HUDEP-2 (cell line): Measurements from ENCODE around the gene PPP1R37.

Experiments used
- DNase-seq, 76 experiments: peaks; one replicate each; lab custom pipeline; 2025; ENCODE audit not compliant: unreplicated experiment in 76 of 76; lab: John Stamatoyannopoulos, UW

Gene PPP1R37

GRCh38 chr19:45130888-45131615 lies 38.1 kb downstream of the PPP1R37 start:
- DNase-seq, result peak in 7 of 76 experiments; percentile 7 to 30 (median 16)

- no peak for DNase-seq
Measured at GRCh38 chr19:45133661-45134060, 40.7 kb downstream of the PPP1R37 start.

DNA sequence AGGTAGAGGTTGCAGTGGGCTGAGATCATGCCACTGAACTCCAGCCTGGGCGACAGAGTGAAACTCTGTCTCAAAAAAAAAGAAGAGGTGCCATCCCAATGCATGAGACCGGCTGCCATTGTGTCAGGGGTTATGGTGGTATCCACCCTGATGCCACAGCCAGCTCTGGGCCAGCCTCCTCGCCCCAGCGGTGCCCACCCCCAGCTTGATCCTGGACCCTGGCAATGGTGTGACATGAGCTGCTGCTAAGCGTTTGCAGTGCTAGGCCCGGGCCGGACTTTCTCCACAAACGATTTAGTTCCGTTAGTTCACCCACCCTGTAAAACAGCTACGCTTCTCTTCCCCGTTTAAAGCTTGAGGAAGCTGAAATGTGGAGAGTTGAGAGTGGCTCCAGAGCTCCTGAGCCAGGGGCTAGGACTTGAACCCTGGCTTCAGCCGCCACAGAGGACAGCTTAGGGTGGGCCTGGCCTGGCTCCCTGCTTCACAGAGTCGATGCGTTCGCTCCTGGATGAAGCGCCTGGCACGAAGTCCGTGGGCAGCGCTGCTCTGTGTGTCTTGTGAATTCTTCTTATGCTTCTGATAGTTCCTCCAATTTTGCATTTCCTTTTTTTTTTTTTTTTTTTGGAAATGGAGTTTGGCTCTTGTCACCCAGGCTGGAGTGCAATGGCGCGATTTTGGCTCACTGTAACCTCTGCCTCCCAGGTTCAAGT lies 42.4 kb downstream of the PPP1R37 start:
- no peak for DNase-seq

DNA sequence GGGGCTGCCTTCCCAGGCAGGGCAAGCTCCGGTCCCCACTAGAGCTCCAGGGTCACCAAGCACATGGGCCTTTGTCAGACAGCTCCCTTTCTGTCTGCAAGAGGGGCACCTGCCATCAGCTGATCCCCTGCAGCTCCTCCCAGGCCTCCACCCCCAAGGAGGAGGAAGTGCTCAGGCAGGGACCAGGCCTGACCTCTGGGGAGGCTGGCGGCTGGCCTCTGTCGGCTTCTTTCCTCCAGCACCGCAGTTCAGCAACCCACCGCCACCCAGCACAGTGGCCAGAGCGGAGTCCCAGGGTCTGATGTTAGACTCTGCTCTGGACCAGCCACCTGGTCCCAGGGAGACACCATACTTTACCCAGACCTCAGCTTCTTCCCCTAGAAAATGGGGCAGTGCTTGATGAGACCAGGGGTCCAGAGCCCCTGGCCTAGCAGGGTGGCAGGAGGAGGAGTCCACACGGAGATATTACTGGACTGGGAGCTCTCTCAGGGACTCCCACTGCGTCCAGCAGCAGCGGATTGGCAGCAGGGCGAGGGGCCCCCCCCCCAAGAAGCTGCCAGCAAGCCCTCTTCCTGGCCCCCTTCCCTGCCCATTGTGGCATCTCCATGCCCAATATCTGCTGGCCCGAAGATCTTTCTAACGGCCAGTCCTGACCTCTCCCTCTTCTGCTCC lies 43.7 kb downstream of the PPP1R37 start:
- peak in 1 of 76 experiments; percentile 9 for DNase-seq

GRCh38 chr19:45137179-45137761 lies 44.3 kb downstream of the PPP1R37 start:
- DNase-seq, result no peak

GRCh38 chr19:45138303-45138751 lies 45.3 kb downstream of the PPP1R37 start:
- DNase-seq, result peak in 1 of 76 experiments; percentile 15

DNA sequence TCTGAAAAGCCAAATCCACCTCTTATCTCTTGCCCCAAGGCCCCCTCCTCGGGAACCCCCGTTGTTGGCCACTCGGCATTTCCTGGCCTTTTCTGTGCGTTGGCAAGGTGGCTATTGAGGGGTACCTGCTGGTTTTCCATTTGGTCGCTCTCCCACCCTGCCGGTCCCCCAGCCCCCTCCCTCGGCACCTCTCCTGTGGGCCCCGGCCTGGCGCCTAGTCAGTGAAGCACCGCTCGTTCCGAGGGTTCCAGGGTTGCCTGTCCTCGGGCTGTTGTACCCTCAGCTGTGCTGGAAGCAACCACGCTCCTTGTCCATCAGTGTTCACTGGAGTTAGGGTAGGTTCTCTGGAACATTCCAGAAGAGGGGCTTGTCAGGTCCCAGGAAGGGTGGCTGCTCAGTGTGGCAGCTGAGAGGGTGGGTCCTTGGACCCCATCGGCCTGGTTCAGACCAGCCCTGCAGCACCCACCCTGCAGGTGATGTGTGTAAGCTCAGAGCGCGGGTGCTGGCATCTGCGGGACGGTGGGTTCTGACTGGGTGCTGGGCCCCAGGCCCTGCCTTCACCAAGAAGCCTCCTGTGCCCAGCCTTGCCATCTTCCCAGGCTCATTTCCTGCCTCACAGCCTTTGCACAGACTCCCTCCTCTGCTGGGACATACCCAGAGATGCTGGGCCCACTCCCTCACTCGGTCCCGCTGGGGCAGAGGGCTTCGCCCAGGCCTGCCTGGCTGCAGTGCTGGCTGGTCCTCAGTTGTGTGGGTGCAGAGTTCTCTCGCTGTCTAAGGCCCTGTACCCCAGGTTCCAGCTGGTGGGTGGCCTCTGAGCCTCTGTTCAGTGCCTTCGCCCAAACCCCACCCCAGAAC lies 46.5 kb downstream of the PPP1R37 start:
- no peak for DNase-seq

DNA sequence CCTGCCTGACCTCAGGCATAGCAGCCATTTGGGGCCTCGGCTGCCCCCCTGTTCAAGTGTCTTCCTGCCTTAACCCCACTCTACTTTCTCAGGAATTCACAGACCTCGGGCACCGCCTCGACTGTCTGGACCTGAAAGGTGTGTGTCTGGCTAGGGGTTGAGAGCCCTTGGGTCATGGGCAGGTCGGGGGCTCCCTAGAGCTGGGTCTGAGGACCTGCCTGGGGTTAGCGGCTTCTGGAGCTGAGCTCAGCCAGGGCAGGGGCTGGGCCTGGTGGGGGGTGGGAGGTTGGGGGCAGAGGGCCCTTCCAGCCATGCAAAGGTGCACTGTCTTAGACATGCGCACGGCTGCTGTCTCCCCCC lies 47.1 kb downstream of the PPP1R37 start:
- no peak for DNase-seq

- DNase-seq, result no peak
Measured at GRCh38 chr19:45140533-45140932, 47.6 kb downstream of the PPP1R37 start.

- no peak for DNase-seq
Measured at GRCh38 chr19:45141203-45141900, 48.4 kb downstream of the PPP1R37 start.

DNA sequence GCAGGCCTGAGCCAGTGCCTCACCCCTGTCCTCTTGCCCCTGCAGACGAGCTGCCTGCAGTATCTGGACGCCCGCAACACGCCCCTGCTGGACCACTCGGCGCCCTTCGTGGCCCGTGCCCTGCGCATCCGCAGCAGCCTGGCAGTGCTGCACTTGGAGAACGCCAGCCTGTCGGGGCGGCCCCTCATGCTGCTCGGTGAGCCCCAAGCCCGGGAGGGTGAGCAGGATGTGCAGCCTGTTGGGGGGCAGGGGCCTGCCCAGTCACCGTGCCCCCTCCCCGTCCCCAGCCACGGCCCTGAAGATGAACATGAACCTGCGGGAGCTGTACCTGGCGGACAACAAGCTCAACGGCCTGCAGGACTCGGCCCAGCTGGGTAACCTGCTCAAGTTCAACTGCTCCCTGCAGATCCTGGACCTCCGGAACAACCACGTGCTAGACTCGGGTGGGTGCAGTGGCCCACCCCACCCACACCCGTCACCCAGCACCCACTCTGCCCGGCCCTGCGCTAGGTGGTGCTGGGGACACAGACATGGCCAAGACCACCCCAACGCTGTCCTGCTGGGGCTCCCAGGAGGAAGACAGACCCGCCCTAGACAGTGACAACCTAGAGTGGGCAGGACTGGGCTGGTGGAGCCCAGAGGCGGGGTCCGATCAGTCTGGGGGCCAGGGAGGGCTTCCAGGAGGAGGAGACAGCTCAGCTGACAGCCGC lies 49.2 kb downstream of the PPP1R37 start:
- DNase-seq, result no peak

DNA sequence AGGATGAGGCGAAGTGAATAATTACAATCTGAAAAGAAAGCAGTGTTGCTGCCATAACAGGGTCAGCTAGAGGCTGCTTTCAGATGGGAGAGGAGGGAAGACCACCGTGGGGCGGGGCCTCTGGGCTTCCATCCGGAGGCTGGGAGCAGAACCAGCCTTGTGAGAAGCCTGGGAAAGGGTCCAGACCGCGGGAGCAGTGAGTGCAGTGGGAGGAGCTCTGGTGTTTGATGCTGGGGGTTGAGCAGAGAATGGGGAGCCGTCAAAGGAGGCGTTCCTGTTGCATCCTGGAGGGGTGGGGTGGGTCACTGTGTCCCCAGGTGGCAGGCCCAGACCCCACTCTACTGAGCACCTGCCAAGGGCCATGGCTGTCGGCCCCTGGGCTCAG lies 49.7 kb downstream of the PPP1R37 start:
- DNase-seq, result no peak

- no peak for DNase-seq
Measured at GRCh38 chr19:45144431-45145269, 51.7 kb downstream of the PPP1R37 start.

- DNase-seq, result no peak
Measured at GRCh38 chr19:45145270-45146189, 52.6 kb downstream of the PPP1R37 start.

DNA sequence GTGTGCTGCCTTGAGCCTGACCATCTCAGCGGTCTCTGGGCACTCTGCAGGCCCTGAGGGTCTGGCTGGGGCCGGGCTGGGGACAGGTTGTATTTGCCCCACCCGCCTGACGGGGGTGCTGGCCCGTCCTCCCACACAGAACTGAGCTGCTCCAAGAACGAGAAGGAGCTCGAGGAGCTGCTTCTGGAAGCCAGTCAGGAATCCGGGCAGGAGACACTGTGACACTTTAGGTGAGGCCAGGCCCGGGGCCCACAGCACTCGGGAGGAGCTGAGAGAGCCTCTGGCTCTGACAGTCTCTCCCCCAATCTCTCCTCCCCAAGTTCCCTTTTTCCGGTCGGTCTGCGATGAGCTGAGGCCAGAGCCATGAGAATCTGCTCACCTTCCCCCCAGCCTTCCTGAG lies 53.3 kb downstream of the PPP1R37 start:
- DNase-seq, result no peak

DNA sequence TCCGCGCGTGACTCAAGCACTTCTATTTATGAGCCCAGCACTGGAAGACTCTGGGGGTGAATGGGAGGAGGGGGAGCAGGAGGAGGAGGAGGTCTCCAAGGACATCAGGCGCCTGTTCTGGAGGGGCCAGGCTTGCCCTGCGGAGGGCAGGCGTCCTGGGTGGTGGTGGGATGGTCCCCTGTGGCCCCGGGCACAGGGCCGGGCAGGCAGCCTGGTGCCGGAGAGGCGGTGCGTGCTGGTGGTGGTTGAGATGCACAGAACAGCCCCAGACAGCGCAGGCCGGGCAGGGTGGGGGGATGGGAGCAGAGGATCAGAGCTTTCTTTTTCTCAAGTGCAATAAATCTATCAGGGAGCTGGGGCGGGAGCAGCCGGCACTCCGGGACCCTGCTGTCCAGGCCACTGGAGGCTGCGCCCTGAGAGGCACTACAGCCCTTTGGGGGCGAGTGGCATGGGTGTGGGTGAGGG lies 53.8 kb downstream of the PPP1R37 start:
- DNase-seq, result no peak
